HepG2 (cell line): Measurements from ENCODE around the gene PDE6C. TPM values are rescaled to one million over a fixed set of nuclear protein-coding genes. Genes with fewer than 3 reads are reported as not detected.
A peak's percentile ranks its signal among the peaks of the same experiment; 100 is the strongest.

Experiments used
- ARID2 ChIP-seq: sonication (generic); formaldehyde crosslinking; IDR thresholded peaks from 2 replicates; pipeline ENCODE4 v1.8.1; 2022; ENCODE audit warnings: mild to moderate bottlenecking, missing genetic modification reagents, borderline replicate concordance
- ATF1 ChIP-seq: IDR thresholded peaks from 2 replicates; pipeline ENCODE4 v1.6.1; 2016; ENCODE audit warnings: mild to moderate bottlenecking, control low read depth
- ATF7-NPFF ChIP-seq: sonication (generic); formaldehyde crosslinking; IDR thresholded peaks from 2 replicates; pipeline ENCODE4 v1.8.1; 2023; ENCODE audit warnings: mild to moderate bottlenecking, low read depth, missing genetic modification reagents, moderate library complexity
- KDM3A ChIP-seq: IDR thresholded peaks from 2 replicates; pipeline ENCODE4 v1.6.1; 2018; ENCODE audit warnings: low read depth, missing compliant biosample characterization
- MED13 ChIP-seq: sonication (generic); formaldehyde crosslinking; IDR thresholded peaks from 2 replicates; pipeline ENCODE4 v1.5.0; 2020; ENCODE audit warnings: missing genetic modification reagents
- NAIF1 ChIP-seq: sonication (generic); formaldehyde crosslinking; IDR thresholded peaks from 2 replicates; pipeline ENCODE4 v1.5.0; 2020; ENCODE audit warnings: mild to moderate bottlenecking, missing genetic modification reagents, borderline replicate concordance
- NFYC ChIP-seq: IDR thresholded peaks from 2 replicates; pipeline ENCODE4 v1.6.1; 2016; ENCODE audit warnings: missing genetic modification reagents, missing compliant biosample characterization
- RBFOX2 ChIP-seq: fragments of 200-400 bp; formaldehyde crosslinking; IDR thresholded peaks from 2 replicates; pipeline ENCODE4 v1.6.1; 2017; ENCODE audit warnings: low read depth, mild to moderate bottlenecking, low read length
- SAP130 ChIP-seq: IDR thresholded peaks from 2 replicates; pipeline ENCODE4 v1.6.1; 2016; ENCODE audit warnings: low read depth
- SMARCE1 ChIP-seq: fragments of 450-650 bp; IDR thresholded peaks from 2 replicates; pipeline ENCODE4 v1.6.1; 2017; ENCODE audit warnings: borderline replicate concordance
- TOE1 ChIP-seq: sonication (generic); formaldehyde crosslinking; IDR thresholded peaks from 2 replicates; pipeline ENCODE4 v1.4.0; 2020; ENCODE audit warnings: mild to moderate bottlenecking, missing genetic modification reagents
- ZFP36 ChIP-seq: fragments of 150-350 bp; IDR thresholded peaks from 2 replicates; pipeline ENCODE4 v1.6.1; 2018; ENCODE audit warnings: borderline replicate concordance, low read length, low read depth; ENCODE audit not compliant: partially characterized antibody
- ZNF251 ChIP-seq: sonication (generic); formaldehyde crosslinking; IDR thresholded peaks from 2 replicates; pipeline ENCODE4 v1.9.0; 2021; ENCODE audit warnings: mild to moderate bottlenecking, missing genetic modification reagents
- ZNF253 ChIP-seq: sonication (generic); formaldehyde crosslinking; IDR thresholded peaks from 2 replicates; pipeline ENCODE4 v1.8.0; 2022; ENCODE audit warnings: mild to moderate bottlenecking, missing genetic modification reagents, borderline replicate concordance
- ZNF256 ChIP-seq: sonication (generic); formaldehyde crosslinking; conservative IDR thresholded peaks from 2 replicates; pipeline ENCODE4 v1.4.0; 2020; ENCODE audit warnings: missing genetic modification reagents
- ZNF615 ChIP-seq: sonication (generic); formaldehyde crosslinking; IDR thresholded peaks from 2 replicates; pipeline ENCODE4 v1.5.0; 2020; ENCODE audit warnings: mild to moderate bottlenecking, missing genetic modification reagents, borderline replicate concordance
- ZNF780A ChIP-seq: sonication (generic); formaldehyde crosslinking; IDR thresholded peaks from 2 replicates; pipeline ENCODE4 v1.8.0; 2022; ENCODE audit warnings: mild to moderate bottlenecking, missing genetic modification reagents, moderate library complexity
- ZSCAN20 ChIP-seq: sonication (generic); formaldehyde crosslinking; IDR thresholded peaks from 2 replicates; pipeline ENCODE4 v1.4.0; 2020; ENCODE audit warnings: missing genetic modification reagents, mild to moderate bottlenecking, borderline replicate concordance
- polyA plus RNA-seq, 8 experiments: library from polyadenylated mRNA; depleted of rRNA in 3 of 8; stranded (reverse) in 7 of 8; unstranded in 1 of 8; fragments of >200 nt; fragmentation: Illumina TruSeq in 4 of 8; extraction: Trizol in 4 of 8; gene quantifications; 2 replicates each; pipeline versions ENCODE4 v1.2.1 to v1.2.3, GENCODE V29; 2011 to 2016; ENCODE audit warnings: low read depth in 4 of 8, missing spikeins in 1 of 8, mixed read lengths in 1 of 8; ENCODE audit not compliant: insufficient read depth in 1 of 8
- total RNA-seq, 5 experiments: library from RNA; depleted of rRNA; stranded (reverse); fragments of >200 nt; fragmentation: Illumina TruSeq; extraction: Trizol; gene quantifications; 2 replicates each; pipeline ENCODE4 v1.2.3, GENCODE V29; 2016; ENCODE audit warnings: low read depth in 1 of 5
- TF ChIP-seq, protein P1 (sequence below): sonication (generic); formaldehyde crosslinking; IDR thresholded peaks from 2 replicates; pipeline ENCODE4 v1.5.1; 2020; ENCODE audit warnings: mild to moderate bottlenecking, moderate library complexity, missing genetic modification reagents
- TF ChIP-seq, protein P2 (sequence below): sonication (generic); formaldehyde crosslinking; IDR thresholded peaks from 2 replicates; pipeline ENCODE4 v1.8.1; 2023; ENCODE audit warnings: mild to moderate bottlenecking, missing genetic modification reagents
- TF ChIP-seq, protein P3 (sequence below): sonication (generic); formaldehyde crosslinking; IDR thresholded peaks from 2 replicates; pipeline ENCODE4 v1.4.0; 2020; ENCODE audit warnings: missing genetic modification reagents, borderline replicate concordance
- TF ChIP-seq, protein P4 (sequence below): sonication (generic); formaldehyde crosslinking; IDR thresholded peaks from 2 replicates; pipeline ENCODE4 v1.9.0; 2022; ENCODE audit warnings: missing genetic modification reagents, mild to moderate bottlenecking, borderline replicate concordance

The PDE6C gene
- total and polyA plus RNA-seq, 2 of the 13 experiments (the other 11 are each of a cell fraction or from before 2014, with no cell fraction given): 0.64 TPM; not detected in 1

DNA sequence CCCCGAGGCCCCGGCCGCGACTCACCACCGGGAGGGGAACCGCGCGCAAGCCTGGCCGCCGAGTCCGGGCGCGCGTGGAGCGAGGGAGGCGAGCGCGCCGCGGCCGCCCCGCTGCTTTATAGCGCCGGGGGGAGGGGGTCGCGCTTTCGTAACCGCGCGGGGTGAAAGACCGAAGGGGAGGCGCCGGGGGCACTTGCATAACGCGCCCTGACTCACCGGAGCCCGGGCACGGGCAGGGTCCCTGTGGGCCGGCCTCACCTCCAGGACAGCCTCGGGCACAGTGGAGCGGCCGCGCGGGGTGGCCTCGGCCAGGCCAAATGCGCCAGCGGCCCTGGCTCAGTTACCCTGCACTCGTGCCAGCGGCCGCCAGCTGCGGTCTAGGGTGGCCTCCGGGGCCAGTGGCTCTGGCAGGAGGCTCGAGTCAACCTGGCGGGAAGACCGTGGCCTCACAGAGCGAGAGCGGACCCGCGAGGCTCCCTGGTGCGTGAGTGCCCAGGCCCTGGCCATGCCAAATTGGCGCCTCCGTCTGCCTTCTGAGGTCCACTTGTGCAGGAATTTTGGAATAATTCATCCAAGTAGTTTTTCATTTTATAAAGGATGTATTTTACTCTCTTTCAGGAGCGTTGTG, 11.1 kb upstream of the PDE6C start, which contains the start of gene RBP4 (continued):
- TF ChIP-seq SAP130 (CRISPR knock-in tag) (peak; percentile 63; the same call in 1 of the 2 replicates), NAIF1 (CRISPR knock-in tag) (no peak), ZNF253 (0 out of 2 replicates have a peak, but pooled peaks have one; percentile 63), ZNF780A (CRISPR knock-in tag) (no peak), SMARCE1 (no peak), ZSCAN20 (CRISPR knock-in tag) (no peak), ATF7-NPFF (CRISPR knock-in tag) (peak; percentile 77; the same call in 1 of the 2 replicates), ATF1 (CRISPR knock-in tag) (no peak), TOE1 (CRISPR knock-in tag) (no peak), RBFOX2 (peak; percentile 98), ZFP36 (no peak), NFYC (CRISPR knock-in tag) (no peak), ZNF251 (CRISPR knock-in tag) (peak; percentile 43; the same call in 1 of the 2 replicates), MED13 (peak; percentile 89), ZNF615 (CRISPR knock-in tag) (no peak), ARID2 (peak; percentile 61; the same call in 1 of the 2 replicates), KDM3A (CRISPR knock-in tag) (no peak; the same call in none of the 2 replicates), ZNF256 (CRISPR knock-in tag) (no peak)
- TF ChIP-seq, protein P1, sequence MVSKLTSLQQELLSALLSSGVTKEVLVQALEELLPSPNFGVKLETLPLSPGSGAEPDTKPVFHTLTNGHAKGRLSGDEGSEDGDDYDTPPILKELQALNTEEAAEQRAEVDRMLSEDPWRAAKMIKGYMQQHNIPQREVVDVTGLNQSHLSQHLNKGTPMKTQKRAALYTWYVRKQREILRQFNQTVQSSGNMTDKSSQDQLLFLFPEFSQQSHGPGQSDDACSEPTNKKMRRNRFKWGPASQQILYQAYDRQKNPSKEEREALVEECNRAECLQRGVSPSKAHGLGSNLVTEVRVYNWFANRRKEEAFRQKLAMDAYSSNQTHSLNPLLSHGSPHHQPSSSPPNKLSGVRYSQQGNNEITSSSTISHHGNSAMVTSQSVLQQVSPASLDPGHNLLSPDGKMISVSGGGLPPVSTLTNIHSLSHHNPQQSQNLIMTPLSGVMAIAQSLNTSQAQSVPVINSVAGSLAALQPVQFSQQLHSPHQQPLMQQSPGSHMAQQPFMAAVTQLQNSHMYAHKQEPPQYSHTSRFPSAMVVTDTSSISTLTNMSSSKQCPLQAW: peak; percentile 58; the same call in 1 of the 2 replicates
- TF ChIP-seq, protein P2, sequence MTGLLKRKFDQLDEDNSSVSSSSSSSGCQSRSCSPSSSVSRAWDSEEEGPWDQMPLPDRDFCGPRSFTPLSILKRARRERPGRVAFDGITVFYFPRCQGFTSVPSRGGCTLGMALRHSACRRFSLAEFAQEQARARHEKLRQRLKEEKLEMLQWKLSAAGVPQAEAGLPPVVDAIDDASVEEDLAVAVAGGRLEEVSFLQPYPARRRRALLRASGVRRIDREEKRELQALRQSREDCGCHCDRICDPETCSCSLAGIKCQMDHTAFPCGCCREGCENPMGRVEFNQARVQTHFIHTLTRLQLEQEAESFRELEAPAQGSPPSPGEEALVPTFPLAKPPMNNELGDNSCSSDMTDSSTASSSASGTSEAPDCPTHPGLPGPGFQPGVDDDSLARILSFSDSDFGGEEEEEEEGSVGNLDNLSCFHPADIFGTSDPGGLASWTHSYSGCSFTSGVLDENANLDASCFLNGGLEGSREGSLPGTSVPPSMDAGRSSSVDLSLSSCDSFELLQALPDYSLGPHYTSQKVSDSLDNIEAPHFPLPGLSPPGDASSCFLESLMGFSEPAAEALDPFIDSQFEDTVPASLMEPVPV: peak; percentile 32; the same call in 1 of the 2 replicates
- TF ChIP-seq, protein P3, sequence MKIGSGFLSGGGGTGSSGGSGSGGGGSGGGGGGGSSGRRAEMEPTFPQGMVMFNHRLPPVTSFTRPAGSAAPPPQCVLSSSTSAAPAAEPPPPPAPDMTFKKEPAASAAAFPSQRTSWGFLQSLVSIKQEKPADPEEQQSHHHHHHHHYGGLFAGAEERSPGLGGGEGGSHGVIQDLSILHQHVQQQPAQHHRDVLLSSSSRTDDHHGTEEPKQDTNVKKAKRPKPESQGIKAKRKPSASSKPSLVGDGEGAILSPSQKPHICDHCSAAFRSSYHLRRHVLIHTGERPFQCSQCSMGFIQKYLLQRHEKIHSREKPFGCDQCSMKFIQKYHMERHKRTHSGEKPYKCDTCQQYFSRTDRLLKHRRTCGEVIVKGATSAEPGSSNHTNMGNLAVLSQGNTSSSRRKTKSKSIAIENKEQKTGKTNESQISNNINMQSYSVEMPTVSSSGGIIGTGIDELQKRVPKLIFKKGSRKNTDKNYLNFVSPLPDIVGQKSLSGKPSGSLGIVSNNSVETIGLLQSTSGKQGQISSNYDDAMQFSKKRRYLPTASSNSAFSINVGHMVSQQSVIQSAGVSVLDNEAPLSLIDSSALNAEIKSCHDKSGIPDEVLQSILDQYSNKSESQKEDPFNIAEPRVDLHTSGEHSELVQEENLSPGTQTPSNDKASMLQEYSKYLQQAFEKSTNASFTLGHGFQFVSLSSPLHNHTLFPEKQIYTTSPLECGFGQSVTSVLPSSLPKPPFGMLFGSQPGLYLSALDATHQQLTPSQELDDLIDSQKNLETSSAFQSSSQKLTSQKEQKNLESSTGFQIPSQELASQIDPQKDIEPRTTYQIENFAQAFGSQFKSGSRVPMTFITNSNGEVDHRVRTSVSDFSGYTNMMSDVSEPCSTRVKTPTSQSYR (CRISPR knock-in tag): peak; percentile 94
- TF ChIP-seq, protein P4, sequence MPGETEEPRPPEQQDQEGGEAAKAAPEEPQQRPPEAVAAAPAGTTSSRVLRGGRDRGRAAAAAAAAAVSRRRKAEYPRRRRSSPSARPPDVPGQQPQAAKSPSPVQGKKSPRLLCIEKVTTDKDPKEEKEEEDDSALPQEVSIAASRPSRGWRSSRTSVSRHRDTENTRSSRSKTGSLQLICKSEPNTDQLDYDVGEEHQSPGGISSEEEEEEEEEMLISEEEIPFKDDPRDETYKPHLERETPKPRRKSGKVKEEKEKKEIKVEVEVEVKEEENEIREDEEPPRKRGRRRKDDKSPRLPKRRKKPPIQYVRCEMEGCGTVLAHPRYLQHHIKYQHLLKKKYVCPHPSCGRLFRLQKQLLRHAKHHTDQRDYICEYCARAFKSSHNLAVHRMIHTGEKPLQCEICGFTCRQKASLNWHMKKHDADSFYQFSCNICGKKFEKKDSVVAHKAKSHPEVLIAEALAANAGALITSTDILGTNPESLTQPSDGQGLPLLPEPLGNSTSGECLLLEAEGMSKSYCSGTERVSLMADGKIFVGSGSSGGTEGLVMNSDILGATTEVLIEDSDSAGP (CRISPR knock-in tag): peak; percentile 83
